HepG2 (cell line): ENCODE data around the gene BEST2. TPM values are rescaled to one million over a fixed set of nuclear protein-coding genes. Genes with fewer than 3 reads are reported as not detected.

Experiments
- ARNTL ChIP-seq: sonication (generic); formaldehyde crosslinking; IDR thresholded peaks from 2 replicates; pipeline ENCODE4 v1.4.0; 2020; ENCODE audit warnings: mild to moderate bottlenecking, missing genetic modification reagents
- ASH2L ChIP-seq: fragments of 300-600, 200-600 bp; sonication (generic); IDR thresholded peaks from 2 replicates; pipeline ENCODE4 v1.7.0; 2017; ENCODE audit warnings: low read depth, mild to moderate bottlenecking, moderate library complexity, mixed read lengths, low read length; ENCODE audit not compliant: insufficient read length
- BHLHE40 ChIP-seq: IDR thresholded peaks from 2 replicates; pipeline ENCODE4 v1.6.1; 2011; ENCODE audit warnings: low read length, improper control_type of control experiment
- EED ChIP-seq: sonication (generic); formaldehyde crosslinking; IDR thresholded peaks from 2 replicates; pipeline ENCODE4 v1.5.0; 2020; ENCODE audit warnings: mild to moderate bottlenecking, missing genetic modification reagents
- HCFC1 ChIP-seq: fragments of 150-350 bp; IDR thresholded peaks from 2 replicates; pipeline ENCODE4 v1.6.1; 2014; ENCODE audit warnings: low read depth, low read length
- HOXA9 ChIP-seq: sonication (generic); formaldehyde crosslinking; IDR thresholded peaks from 2 replicates; pipeline ENCODE4 v1.8.1; 2022; ENCODE audit warnings: missing genetic modification reagents, mild to moderate bottlenecking, moderate library complexity, borderline replicate concordance
- KDM1A ChIP-seq: IDR thresholded peaks from 2 replicates; pipeline ENCODE4 v1.6.1; 2016; ENCODE audit warnings: missing compliant biosample characterization
- MYC ChIP-seq: sonication (generic); formaldehyde crosslinking; IDR thresholded peaks from 2 replicates; pipeline ENCODE4 v1.9.0; 2021; ENCODE audit warnings: missing genetic modification reagents, borderline replicate concordance
- NR3C1 ChIP-seq: sonication (generic); formaldehyde crosslinking; IDR thresholded peaks from 2 replicates; pipeline ENCODE4 v1.4.0; 2020; ENCODE audit warnings: missing genetic modification reagents
- POLR2A ChIP-seq, 2 experiments: IDR thresholded peaks; 2 replicates each; pipeline ENCODE4 v1.6.1; 2011; ENCODE audit warnings: low read depth in 2 of 2, low read length in 2 of 2, mild to moderate bottlenecking in 1 of 2, moderate library complexity in 1 of 2; ENCODE audit not compliant: insufficient read depth in 1 of 2
- RBFOX2 ChIP-seq: fragments of 200-400 bp; formaldehyde crosslinking; IDR thresholded peaks from 2 replicates; pipeline ENCODE4 v1.6.1; 2017; ENCODE audit warnings: low read depth, mild to moderate bottlenecking, low read length
- ZC3H13 ChIP-seq: sonication (generic); formaldehyde crosslinking; IDR thresholded peaks from 2 replicates; pipeline ENCODE4 v1.8.1; 2023; ENCODE audit warnings: mild to moderate bottlenecking, missing genetic modification reagents, moderate library complexity
- ZNF329 ChIP-seq: sonication (generic); formaldehyde crosslinking; IDR thresholded peaks from 2 replicates; pipeline ENCODE4 v1.9.0; 2021; ENCODE audit warnings: low read depth, mild to moderate bottlenecking, missing genetic modification reagents
- ZNF570 ChIP-seq: sonication (generic); formaldehyde crosslinking; IDR thresholded peaks from 2 replicates; pipeline ENCODE4 v1.4.0; 2020; ENCODE audit warnings: mild to moderate bottlenecking, missing genetic modification reagents, borderline replicate concordance
- ZNF746 ChIP-seq: sonication (generic); formaldehyde crosslinking; IDR thresholded peaks from 2 replicates; pipeline ENCODE4 v1.8.0; 2022; ENCODE audit warnings: mild to moderate bottlenecking, missing genetic modification reagents
- ZNF773 ChIP-seq: sonication (generic); formaldehyde crosslinking; IDR thresholded peaks from 2 replicates; pipeline ENCODE4 v1.4.0; 2020; ENCODE audit warnings: missing genetic modification reagents, borderline replicate concordance
- polyA plus RNA-seq, 8 experiments: library from polyadenylated mRNA; depleted of rRNA in 3 of 8; stranded (reverse) in 7 of 8; unstranded in 1 of 8; fragments of >200 nt; fragmentation: Illumina TruSeq in 4 of 8; extraction: Trizol in 4 of 8; gene quantifications; 2 replicates each; pipeline versions ENCODE4 v1.2.1 to v1.2.3, GENCODE V29; 2011 to 2016; ENCODE audit warnings: low read depth in 4 of 8, missing spikeins in 1 of 8, mixed read lengths in 1 of 8; ENCODE audit not compliant: insufficient read depth in 1 of 8
- total RNA-seq, 5 experiments: library from RNA; depleted of rRNA; stranded (reverse); fragments of >200 nt; fragmentation: Illumina TruSeq; extraction: Trizol; gene quantifications; 2 replicates each; pipeline ENCODE4 v1.2.3, GENCODE V29; 2016; ENCODE audit warnings: low read depth in 1 of 5
- TF ChIP-seq, protein P1 (sequence below): sonication (generic); formaldehyde crosslinking; IDR thresholded peaks from 2 replicates; pipeline ENCODE4 v1.8.0; 2022; ENCODE audit warnings: missing genetic modification reagents, mild to moderate bottlenecking, moderate library complexity, borderline replicate concordance
- TF ChIP-seq, protein P2 (sequence below): sonication (generic); formaldehyde crosslinking; IDR thresholded peaks from 2 replicates; pipeline ENCODE4 v1.9.0; 2021; ENCODE audit warnings: missing genetic modification reagents, mild to moderate bottlenecking, borderline replicate concordance
- TF ChIP-seq, protein P3 (sequence below): sonication (generic); formaldehyde crosslinking; IDR thresholded peaks from 2 replicates; pipeline ENCODE4 v1.5.0; 2020; ENCODE audit warnings: mild to moderate bottlenecking, missing genetic modification reagents
- TF ChIP-seq, protein P4 (sequence below): IDR thresholded peaks from 2 replicates; pipeline ENCODE4 v1.6.1; 2012; ENCODE audit warnings: inconsistent platforms

BEST2 gene
- total and polyA plus RNA-seq, 2 of the 13 experiments (the other 11 are each of a cell fraction or from before 2014, with no cell fraction given) = not detected

DNA sequence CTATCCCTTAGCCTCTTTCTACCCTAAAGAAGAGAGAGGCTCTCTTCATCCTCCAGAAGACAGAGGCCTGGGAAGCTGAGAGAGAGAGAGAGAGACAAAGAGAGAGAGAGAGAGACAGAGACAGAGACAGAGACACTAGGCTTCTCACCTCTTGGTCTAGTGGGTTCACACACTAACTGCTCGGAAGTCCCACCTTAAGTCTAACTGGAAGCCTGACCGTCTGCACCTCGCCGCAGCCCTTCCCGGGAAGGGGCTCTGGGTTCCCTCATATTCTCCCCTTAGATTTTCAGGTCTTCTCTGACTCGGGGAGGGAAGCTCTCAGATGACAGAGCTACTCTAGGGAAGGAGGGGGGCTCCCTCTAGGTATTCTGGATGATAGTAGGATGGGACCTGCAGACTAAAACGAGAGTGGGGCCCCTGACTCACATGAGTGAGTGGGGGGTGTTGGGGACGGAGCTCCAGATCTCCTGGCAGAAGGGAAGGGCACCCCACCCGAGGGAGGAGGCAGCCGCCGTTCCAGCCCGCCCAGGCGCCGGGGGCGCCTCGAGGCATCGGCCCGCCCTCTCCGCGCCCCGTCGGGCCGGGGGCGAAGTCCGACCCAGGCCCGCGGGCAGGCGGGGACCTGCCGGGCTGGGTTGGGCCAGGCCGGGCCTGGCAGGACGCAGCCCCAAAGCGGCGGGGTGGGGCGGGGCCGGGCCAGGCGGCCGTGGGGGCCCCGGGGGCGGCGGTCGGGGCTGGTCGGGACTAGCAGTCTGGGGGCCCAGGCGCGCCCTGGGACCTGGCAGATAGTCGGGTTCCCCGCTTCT, 37.7 kb downstream of the BEST2 start (continued):
- TF ChIP-seq, protein P1, sequence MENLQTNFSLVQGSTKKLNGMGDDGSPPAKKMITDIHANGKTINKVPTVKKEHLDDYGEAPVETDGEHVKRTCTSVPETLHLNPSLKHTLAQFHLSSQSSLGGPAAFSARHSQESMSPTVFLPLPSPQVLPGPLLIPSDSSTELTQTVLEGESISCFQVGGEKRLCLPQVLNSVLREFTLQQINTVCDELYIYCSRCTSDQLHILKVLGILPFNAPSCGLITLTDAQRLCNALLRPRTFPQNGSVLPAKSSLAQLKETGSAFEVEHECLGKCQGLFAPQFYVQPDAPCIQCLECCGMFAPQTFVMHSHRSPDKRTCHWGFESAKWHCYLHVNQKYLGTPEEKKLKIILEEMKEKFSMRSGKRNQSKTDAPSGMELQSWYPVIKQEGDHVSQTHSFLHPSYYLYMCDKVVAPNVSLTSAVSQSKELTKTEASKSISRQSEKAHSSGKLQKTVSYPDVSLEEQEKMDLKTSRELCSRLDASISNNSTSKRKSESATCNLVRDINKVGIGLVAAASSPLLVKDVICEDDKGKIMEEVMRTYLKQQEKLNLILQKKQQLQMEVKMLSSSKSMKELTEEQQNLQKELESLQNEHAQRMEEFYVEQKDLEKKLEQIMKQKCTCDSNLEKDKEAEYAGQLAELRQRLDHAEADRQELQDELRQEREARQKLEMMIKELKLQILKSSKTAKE (CRISPR knock-in tag) = peak; percentile 35; the same call in 1 of the 2 replicates
- TF ChIP-seq, protein P2, sequence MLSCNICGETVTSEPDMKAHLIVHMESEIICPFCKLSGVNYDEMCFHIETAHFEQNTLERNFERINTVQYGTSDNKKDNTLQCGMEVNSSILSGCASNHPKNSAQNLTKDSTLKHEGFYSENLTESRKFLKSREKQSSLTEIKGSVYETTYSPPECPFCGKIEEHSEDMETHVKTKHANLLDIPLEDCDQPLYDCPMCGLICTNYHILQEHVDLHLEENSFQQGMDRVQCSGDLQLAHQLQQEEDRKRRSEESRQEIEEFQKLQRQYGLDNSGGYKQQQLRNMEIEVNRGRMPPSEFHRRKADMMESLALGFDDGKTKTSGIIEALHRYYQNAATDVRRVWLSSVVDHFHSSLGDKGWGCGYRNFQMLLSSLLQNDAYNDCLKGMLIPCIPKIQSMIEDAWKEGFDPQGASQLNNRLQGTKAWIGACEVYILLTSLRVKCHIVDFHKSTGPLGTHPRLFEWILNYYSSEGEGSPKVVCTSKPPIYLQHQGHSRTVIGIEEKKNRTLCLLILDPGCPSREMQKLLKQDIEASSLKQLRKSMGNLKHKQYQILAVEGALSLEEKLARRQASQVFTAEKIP = no peak
- TF ChIP-seq POLR2A (IDR thresholded peaks at IDR 0.05; ENCODE audit: insufficient read depth in 1 of 2, low read depth in 2 of 2, low read length in 2 of 2) (peak in 1 of 2 experiments; percentile 46; a peak in 2 of 4 replicates), HCFC1 (no peak), ZNF773 (CRISPR knock-in tag) (no peak), HOXA9 (CRISPR knock-in tag) (0 out of 2 replicates have a peak, but pooled peaks have one; percentile 24), RBFOX2 (peak; percentile 61), MYC (CRISPR knock-in tag) (0 out of 2 replicates have a peak, but pooled peaks have one; percentile 2), ZNF570 (CRISPR knock-in tag) (no peak), ZNF329 (CRISPR knock-in tag) (0 out of 2 replicates have a peak, but pooled peaks have one; percentile 0), ARNTL (CRISPR knock-in tag) (no peak), ASH2L (peak; percentile 4), NR3C1 (CRISPR knock-in tag) (no peak), KDM1A (CRISPR knock-in tag) (peak; percentile 86; the same call in 1 of the 2 replicates), BHLHE40 (no peak), EED (CRISPR knock-in tag) (no peak), ZC3H13 (CRISPR knock-in tag) (no peak), ZNF746 (CRISPR knock-in tag) (peak; percentile 40; the same call in 1 of the 2 replicates)
- TF ChIP-seq, protein P3, sequence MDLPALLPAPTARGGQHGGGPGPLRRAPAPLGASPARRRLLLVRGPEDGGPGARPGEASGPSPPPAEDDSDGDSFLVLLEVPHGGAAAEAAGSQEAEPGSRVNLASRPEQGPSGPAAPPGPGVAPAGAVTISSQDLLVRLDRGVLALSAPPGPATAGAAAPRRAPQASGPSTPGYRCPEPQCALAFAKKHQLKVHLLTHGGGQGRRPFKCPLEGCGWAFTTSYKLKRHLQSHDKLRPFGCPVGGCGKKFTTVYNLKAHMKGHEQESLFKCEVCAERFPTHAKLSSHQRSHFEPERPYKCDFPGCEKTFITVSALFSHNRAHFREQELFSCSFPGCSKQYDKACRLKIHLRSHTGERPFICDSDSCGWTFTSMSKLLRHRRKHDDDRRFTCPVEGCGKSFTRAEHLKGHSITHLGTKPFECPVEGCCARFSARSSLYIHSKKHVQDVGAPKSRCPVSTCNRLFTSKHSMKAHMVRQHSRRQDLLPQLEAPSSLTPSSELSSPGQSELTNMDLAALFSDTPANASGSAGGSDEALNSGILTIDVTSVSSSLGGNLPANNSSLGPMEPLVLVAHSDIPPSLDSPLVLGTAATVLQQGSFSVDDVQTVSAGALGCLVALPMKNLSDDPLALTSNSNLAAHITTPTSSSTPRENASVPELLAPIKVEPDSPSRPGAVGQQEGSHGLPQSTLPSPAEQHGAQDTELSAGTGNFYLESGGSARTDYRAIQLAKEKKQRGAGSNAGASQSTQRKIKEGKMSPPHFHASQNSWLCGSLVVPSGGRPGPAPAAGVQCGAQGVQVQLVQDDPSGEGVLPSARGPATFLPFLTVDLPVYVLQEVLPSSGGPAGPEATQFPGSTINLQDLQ (CRISPR knock-in tag) = no peak
- TF ChIP-seq, protein P4, sequence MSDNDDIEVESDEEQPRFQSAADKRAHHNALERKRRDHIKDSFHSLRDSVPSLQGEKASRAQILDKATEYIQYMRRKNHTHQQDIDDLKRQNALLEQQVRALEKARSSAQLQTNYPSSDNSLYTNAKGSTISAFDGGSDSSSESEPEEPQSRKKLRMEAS = peak; percentile 21
